Stimulated activated CD4-positive, alpha-beta T cell treated with anti-CD3 and anti-CD28 coated beads, Interleukin-4, amount 100 ng/mL, for 1 hour (primary cell): ENCODE measurements around the gene PCIF1.
"Not testable (repeated sequence)": the region's sequence is repeated elsewhere in the genome, so short reads cannot be mapped to it uniquely, and the experiment has no call there.

ENCODE experiments used
- DNase-seq: peaks from one replicate; pipeline ENCODE4 v3.0.0-alpha.2; 2020

The PCIF1 gene

GRCh38 chr20:45934586-45935415 is at the start of gene PCIF1:
Gene PCIF1, plus strand, starts transcription at chr20:45934683. Its CDS starts 4,317 bp downstream, at chr20:45939000.
- peak; percentile 98 for DNase-seq

GRCh38 chr20:45886590-45887345 is 47.7 kb upstream of the PCIF1 start:
- no peak for DNase-seq

GRCh38 chr20:45887346-45887715 is 47.2 kb upstream of the PCIF1 start, which contains the start of gene SPATA25:
Gene SPATA25, minus strand, starts transcription at chr20:45887622. Its CDS starts 32 bp downstream, at chr20:45887590.
- no peak for DNase-seq

- no peak for DNase-seq
Observed at GRCh38 chr20:45888681-45889080, 45.8 kb upstream of the PCIF1 start.

GRCh38 chr20:45890077-45890984 is 44.2 kb upstream of the PCIF1 start:
- peak; percentile 55 for DNase-seq

GRCh38 chr20:45890985-45891983 is 43.2 kb upstream of the PCIF1 start, which contains the start of the genes CTSA and NEURL2:
Gene CTSA, plus strand, starts transcription at chr20:45891335. Its CDS starts 234 bp downstream, at chr20:45891569.
Gene NEURL2, minus strand, starts transcription at chr20:45891208. Its CDS starts 217 bp downstream, at chr20:45890991.
- DNase-seq = peak; percentile 87

GRCh38 chr20:45892049-45892825 is 42.2 kb upstream of the PCIF1 start:
- no peak for DNase-seq

- DNase-seq = no peak
Observed at GRCh38 chr20:45892828-45893500, 41.5 kb upstream of the PCIF1 start.

- no peak for DNase-seq
Observed at GRCh38 chr20:45893831-45894230, 40.7 kb upstream of the PCIF1 start.

- DNase-seq = no peak
Observed at GRCh38 chr20:45894797-45895196, 39.7 kb upstream of the PCIF1 start.

- no peak for DNase-seq
Observed at GRCh38 chr20:45896641-45897161, 37.8 kb upstream of the PCIF1 start.

GRCh38 chr20:45897289-45897688 is 37.2 kb upstream of the PCIF1 start:
- DNase-seq = no peak

- DNase-seq = no peak
Observed at GRCh38 chr20:45897692-45898091, 36.8 kb upstream of the PCIF1 start.

GRCh38 chr20:45898285-45898684 is 36.2 kb upstream of the PCIF1 start:
- no peak for DNase-seq

GRCh38 chr20:45899046-45899835 is 35.2 kb upstream of the PCIF1 start:
- no peak for DNase-seq

GRCh38 chr20:45901332-45901731 is 33.2 kb upstream of the PCIF1 start:
- not testable (repeated sequence) for DNase-seq

- no peak for DNase-seq
Observed at GRCh38 chr20:45902199-45902701, 32.2 kb upstream of the PCIF1 start.
